ENCODE data around the gene ATXN10. TPM values are rescaled to one million over a fixed set of nuclear protein-coding genes. Genes with fewer than 3 reads are reported as not detected.

Gene ATXN10
- total RNA-seq, 1 experiment from 2014 or later: 135 TPM

DNA sequence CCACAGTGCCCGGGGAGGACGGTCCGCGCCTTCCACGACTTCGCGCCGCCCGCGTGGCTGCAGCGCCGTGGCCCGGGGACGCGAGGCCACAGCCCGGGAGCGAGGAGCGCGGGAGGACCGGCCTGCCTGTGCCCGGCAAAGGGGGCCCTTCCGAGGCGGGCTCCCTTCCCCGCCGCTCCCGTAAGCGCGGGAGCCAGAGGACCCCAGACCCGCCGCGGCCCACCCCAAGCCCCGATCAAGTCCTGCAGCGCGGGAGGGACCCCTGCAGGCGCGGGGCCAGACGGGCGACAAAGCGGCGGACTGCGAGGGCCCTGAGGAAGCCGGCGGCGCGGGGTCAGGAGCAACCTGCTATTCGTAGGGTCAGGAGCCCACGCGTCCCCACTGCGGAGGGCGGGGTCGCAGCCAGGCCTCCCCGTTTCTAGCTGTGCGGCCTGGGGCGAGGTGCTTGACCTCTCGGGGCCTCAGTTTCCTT, 195.0 kb downstream of the ATXN10 start:
- H3K4me2 ChIP-seq (ENCODE audit: low read length): no peak overlapping the region
- H3K4me3 ChIP-seq (replicated peaks in 1 of 2; ENCODE audit: low read depth in 1 of 2, low read length in 2 of 2): no peak overlapping the region
- no peak for DNase-seq (ENCODE audit: low read depth, low spot score)
- H4K20me1 ChIP-seq (ENCODE audit: insufficient read depth): no peaks in the 10 kb centered on the region
- no peak overlapping the region for H3K9ac ChIP-seq (ENCODE audit: low read length)
- ChIA-PET CTCF (interaction anchor here (0.8 kb wide), 1 partner anchor 110 kb away, joined by 3 read pairs; the partner anchor contains the start of gene WNT7B), POLR2A (no interaction called here), RAD21 (ENCODE audit: low non-redundant PET in 1 of 2, low total read pairs in 2 of 2, uncharacterized antibody in 2 of 2, unreplicated experiment in 2 of 2) (interaction anchor here in 1 of 2 experiments (0.7 kb wide), 1 partner anchor 70 kb away, joined by 4 read pairs; no protein-coding TSS in a partner anchor)
- intact Hi-C loops (cut with micrococcal nuclease): loop anchor here (10.0 kb wide), 2 partner anchors 222 to 292 kb away; no protein-coding TSS in a partner anchor
- H3K27me3 ChIP-seq (ENCODE audit: insufficient read depth, low read length): no peaks in the 10 kb centered on the region
- no peak overlapping the region for H3K27ac ChIP-seq (ENCODE audit: low read depth, low read length)
- H3K36me3 ChIP-seq (ENCODE audit: control insufficient read depth in 1 of 2, insufficient read depth in 2 of 2, low read length in 2 of 2): no peaks in the 10 kb centered on the region
- ATAC-seq: no peak
- TF ChIP-seq, protein P1, sequence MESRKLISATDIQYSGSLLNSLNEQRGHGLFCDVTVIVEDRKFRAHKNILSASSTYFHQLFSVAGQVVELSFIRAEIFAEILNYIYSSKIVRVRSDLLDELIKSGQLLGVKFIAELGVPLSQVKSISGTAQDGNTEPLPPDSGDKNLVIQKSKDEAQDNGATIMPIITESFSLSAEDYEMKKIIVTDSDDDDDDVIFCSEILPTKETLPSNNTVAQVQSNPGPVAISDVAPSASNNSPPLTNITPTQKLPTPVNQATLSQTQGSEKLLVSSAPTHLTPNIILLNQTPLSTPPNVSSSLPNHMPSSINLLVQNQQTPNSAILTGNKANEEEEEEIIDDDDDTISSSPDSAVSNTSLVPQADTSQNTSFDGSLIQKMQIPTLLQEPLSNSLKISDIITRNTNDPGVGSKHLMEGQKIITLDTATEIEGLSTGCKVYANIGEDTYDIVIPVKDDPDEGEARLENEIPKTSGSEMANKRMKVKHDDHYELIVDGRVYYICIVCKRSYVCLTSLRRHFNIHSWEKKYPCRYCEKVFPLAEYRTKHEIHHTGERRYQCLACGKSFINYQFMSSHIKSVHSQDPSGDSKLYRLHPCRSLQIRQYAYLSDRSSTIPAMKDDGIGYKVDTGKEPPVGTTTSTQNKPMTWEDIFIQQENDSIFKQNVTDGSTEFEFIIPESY (IDR thresholded peaks at IDR 0.05; ENCODE audit: extremely low read depth, insufficient replicate concordance, low read length): no peak
- no peak for TF ChIP-seq POLR2AphosphoS5 (IDR thresholded peaks at IDR 0.05; ENCODE audit: low read depth, low read length)
- no peak for TF ChIP-seq EZH2phosphoT487 (IDR thresholded peaks at IDR 0.05; ENCODE audit: borderline replicate concordance)
- TF ChIP-seq FOSL1 (IDR thresholded peaks at IDR 0.05; ENCODE audit: low read depth): no peak
- no peak for TF ChIP-seq ZNF274 (IDR thresholded peaks at IDR 0.05; ENCODE audit: low read depth, low read length)
- no peak for TF ChIP-seq YY1 (IDR thresholded peaks at IDR 0.05; ENCODE audit: extremely low read depth, insufficient replicate concordance, low read depth, low read length)
- TF ChIP-seq, protein P2, sequence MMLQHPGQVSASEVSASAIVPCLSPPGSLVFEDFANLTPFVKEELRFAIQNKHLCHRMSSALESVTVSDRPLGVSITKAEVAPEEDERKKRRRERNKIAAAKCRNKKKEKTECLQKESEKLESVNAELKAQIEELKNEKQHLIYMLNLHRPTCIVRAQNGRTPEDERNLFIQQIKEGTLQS (IDR thresholded peaks at IDR 0.05): no peak
- TF ChIP-seq CBX3 (IDR thresholded peaks at IDR 0.05; ENCODE audit: low read depth): no peak
- no peak for TF ChIP-seq SRF (IDR thresholded peaks at IDR 0.05; ENCODE audit: low read depth)
- no peak for TF ChIP-seq CEBPB (IDR thresholded peaks at IDR 0.05; ENCODE audit: low read depth)
- TF ChIP-seq, protein P3, sequence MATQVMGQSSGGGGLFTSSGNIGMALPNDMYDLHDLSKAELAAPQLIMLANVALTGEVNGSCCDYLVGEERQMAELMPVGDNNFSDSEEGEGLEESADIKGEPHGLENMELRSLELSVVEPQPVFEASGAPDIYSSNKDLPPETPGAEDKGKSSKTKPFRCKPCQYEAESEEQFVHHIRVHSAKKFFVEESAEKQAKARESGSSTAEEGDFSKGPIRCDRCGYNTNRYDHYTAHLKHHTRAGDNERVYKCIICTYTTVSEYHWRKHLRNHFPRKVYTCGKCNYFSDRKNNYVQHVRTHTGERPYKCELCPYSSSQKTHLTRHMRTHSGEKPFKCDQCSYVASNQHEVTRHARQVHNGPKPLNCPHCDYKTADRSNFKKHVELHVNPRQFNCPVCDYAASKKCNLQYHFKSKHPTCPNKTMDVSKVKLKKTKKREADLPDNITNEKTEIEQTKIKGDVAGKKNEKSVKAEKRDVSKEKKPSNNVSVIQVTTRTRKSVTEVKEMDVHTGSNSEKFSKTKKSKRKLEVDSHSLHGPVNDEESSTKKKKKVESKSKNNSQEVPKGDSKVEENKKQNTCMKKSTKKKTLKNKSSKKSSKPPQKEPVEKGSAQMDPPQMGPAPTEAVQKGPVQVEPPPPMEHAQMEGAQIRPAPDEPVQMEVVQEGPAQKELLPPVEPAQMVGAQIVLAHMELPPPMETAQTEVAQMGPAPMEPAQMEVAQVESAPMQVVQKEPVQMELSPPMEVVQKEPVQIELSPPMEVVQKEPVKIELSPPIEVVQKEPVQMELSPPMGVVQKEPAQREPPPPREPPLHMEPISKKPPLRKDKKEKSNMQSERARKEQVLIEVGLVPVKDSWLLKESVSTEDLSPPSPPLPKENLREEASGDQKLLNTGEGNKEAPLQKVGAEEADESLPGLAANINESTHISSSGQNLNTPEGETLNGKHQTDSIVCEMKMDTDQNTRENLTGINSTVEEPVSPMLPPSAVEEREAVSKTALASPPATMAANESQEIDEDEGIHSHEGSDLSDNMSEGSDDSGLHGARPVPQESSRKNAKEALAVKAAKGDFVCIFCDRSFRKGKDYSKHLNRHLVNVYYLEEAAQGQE (IDR thresholded peaks at IDR 0.05; ENCODE audit: low read depth): no peak
- no peak for TF ChIP-seq RAD21 (IDR thresholded peaks at IDR 0.05; ENCODE audit: low read depth)
- TF ChIP-seq EGR1 (IDR thresholded peaks at IDR 0.05; ENCODE audit: low read depth): no peak
- no peak for TF ChIP-seq ZFX (IDR thresholded peaks at IDR 0.05)
- TF ChIP-seq, protein P4, sequence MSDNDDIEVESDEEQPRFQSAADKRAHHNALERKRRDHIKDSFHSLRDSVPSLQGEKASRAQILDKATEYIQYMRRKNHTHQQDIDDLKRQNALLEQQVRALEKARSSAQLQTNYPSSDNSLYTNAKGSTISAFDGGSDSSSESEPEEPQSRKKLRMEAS (IDR thresholded peaks at IDR 0.05): no peak
- TF ChIP-seq JUND (IDR thresholded peaks at IDR 0.05): no peak
- H2AFZ ChIP-seq (ENCODE audit: low read depth, low read length, poor library complexity, severe bottlenecking): no peak overlapping the region
- H3K79me2 ChIP-seq (ENCODE audit: insufficient read depth, low read length): no peaks in the 10 kb centered on the region
- H3K4me1 ChIP-seq (ENCODE audit: control insufficient read depth in 1 of 2, insufficient read depth in 2 of 2, low read length in 2 of 2): peaks cover 0 to 3% of the 10 kb centered on the region in 2 experiments; a peak in 2 of 4 replicates
- no peaks in the 10 kb centered on the region for H3K9me3 ChIP-seq (ENCODE audit: control insufficient read depth in 1 of 2, insufficient read depth in 1 of 2, low read depth in 1 of 2, low read length in 2 of 2)
- no TSS peak for BruUV-seq (replicated peaks)
- H3K9me2 ChIP-seq (ENCODE audit: insufficient read depth): no peaks in the 10 kb centered on the region
